ENCODE results near the gene PLEKHA6.

The PLEKHA6 gene

GRCh38 chr1:204207136-204207616 is 152.6 kb downstream of the PLEKHA6 start:
- TF ChIP-seq, protein P1, sequence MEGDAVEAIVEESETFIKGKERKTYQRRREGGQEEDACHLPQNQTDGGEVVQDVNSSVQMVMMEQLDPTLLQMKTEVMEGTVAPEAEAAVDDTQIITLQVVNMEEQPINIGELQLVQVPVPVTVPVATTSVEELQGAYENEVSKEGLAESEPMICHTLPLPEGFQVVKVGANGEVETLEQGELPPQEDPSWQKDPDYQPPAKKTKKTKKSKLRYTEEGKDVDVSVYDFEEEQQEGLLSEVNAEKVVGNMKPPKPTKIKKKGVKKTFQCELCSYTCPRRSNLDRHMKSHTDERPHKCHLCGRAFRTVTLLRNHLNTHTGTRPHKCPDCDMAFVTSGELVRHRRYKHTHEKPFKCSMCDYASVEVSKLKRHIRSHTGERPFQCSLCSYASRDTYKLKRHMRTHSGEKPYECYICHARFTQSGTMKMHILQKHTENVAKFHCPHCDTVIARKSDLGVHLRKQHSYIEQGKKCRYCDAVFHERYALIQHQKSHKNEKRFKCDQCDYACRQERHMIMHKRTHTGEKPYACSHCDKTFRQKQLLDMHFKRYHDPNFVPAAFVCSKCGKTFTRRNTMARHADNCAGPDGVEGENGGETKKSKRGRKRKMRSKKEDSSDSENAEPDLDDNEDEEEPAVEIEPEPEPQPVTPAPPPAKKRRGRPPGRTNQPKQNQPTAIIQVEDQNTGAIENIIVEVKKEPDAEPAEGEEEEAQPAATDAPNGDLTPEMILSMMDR (conservative IDR thresholded peaks at IDR 0.05; ENCODE audit: low read depth, low read length), result peak; percentile 97
- no peak for DNase-seq (ENCODE audit: low read depth)

DNA sequence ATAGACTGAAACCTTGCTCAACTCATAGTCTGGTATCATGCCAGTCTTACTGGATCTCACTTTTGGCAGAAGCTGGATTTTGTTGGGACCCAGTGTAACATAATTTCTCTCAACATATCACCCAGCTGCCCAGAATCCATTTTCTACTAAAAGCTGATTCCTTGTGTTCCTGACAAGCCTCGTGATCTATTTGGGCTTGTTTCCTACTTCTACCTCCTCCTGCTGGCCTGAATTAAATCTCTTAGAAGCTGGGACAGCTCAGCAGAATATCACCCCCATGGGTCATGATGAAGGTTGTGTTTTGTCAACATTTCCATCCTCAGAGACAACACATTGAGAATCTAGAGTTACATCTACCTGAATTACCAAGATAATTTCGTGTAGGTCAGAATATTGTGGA is 153.6 kb downstream of the PLEKHA6 start:
- DNase-seq (ENCODE audit: low read depth), result no peak
- H3K4me3 ChIP-seq (ENCODE audit: low read length), result no peak overlapping the region
- TF ChIP-seq, protein P1 (conservative IDR thresholded peaks at IDR 0.05; ENCODE audit: low read depth, low read length), result peak; percentile 18

More at GRCh38 chr1:204207136-204207616, 152.6 kb downstream of the PLEKHA6 start:
- no peak overlapping the region for H3K4me3 ChIP-seq (ENCODE audit: low read length)

GRCh38 chr1:204205486-204205885 is 154.2 kb downstream of the PLEKHA6 start:
- no peak for DNase-seq (ENCODE audit: low read depth)
- no peak overlapping the region for H3K4me3 ChIP-seq (ENCODE audit: low read length)
- TF ChIP-seq, protein P1 (conservative IDR thresholded peaks at IDR 0.05; ENCODE audit: low read depth, low read length), result no peak

DNA sequence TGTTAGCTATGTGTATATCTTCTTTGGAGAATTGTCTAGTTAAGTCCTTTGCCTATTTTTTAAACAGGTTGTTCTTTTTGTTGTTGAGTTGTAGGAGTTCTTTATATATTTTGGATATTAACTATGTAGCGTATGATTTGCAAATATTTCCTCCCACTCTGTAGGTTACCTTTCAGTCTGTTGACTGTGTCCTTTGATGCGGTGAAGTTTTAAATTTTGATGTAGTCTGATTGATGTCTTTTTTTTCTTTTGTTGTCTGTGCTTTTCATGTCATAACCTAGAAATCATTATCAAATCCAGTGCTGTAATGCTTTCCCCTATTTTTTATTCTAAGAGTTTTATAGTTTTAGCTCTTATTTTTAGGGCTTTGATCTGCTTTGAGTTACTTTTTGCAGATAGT is 154.8 kb downstream of the PLEKHA6 start:
- TF ChIP-seq, protein P1 (conservative IDR thresholded peaks at IDR 0.05; ENCODE audit: low read depth, low read length), result no peak
- no peak for DNase-seq (ENCODE audit: low read depth)
- no peak overlapping the region for H3K4me3 ChIP-seq (ENCODE audit: low read length)

DNA sequence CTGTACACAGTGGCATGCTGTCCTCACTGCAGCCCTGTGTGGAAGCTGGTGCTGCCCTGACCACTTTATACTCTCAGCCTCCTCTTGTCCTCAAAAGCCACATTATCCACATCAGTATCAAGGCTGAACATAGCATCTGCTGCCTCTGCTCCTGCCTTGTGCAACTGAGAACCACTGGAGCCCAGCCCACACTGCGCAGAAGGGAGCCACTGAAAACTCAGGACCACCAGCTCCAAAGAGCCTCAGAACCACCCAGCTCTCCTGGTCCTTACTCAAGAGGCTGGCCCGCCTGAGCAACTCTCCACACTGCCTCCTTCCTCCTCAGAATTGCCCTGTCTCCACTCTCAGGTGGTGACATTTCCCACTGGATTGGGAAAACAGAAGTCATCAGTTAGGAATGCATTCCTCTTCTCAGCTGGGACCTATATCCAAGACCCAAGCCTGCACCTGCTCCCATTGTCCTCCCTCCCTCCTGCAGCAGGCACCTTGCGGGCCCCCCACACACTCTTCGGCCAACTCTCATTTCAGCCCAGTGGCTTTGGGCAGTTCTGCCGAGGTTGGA is 156.4 kb downstream of the PLEKHA6 start:
- TF ChIP-seq, protein P1 (conservative IDR thresholded peaks at IDR 0.05; ENCODE audit: low read depth, low read length), result no peak
- DNase-seq (ENCODE audit: low read depth), result no peak
- no peak overlapping the region for H3K4me3 ChIP-seq (ENCODE audit: low read length)

GRCh38 chr1:204202481-204202880 is 157.2 kb downstream of the PLEKHA6 start:
- H3K4me3 ChIP-seq (ENCODE audit: low read length), result no peak overlapping the region
- no peak for DNase-seq (ENCODE audit: low read depth)

More at GRCh38 chr1:204202481-204202880, 157.2 kb downstream of the PLEKHA6 start:
- TF ChIP-seq, protein P1 (conservative IDR thresholded peaks at IDR 0.05; ENCODE audit: low read depth, low read length), result no peak
